ENCODE results near the gene TRDMT1.

The TRDMT1 gene

GRCh38 chr10:17128261-17128660 is 73.2 kb downstream of the TRDMT1 start:
- Histone ChIP-seq H3F3A (ENCODE audit: control insufficient read depth, insufficient read depth) (no peaks in the 10 kb centered on the region), H3K4me3 (ENCODE audit: low read length) (no peak overlapping the region), H3K27me3 (ENCODE audit: control insufficient read depth, low read length) (no peaks in the 10 kb centered on the region), H3K79me2 (ENCODE audit: control insufficient read depth, low read length) (no peaks in the 10 kb centered on the region), H3K9me2 (replicated peaks; ENCODE audit: control insufficient read depth, low read length) (no peaks in the 10 kb centered on the region), H3K27ac (ENCODE audit: low read depth, low read length) (no peak overlapping the region), H3K4me1 (ENCODE audit: control insufficient read depth, low read length) (no peaks in the 10 kb centered on the region), H4K20me1 (ENCODE audit: control insufficient read depth, insufficient read depth, low read depth, low read length) (no peaks in the 10 kb centered on the region), H3K36me3 (ENCODE audit: control insufficient read depth, low read length) (no peaks in the 10 kb centered on the region), H3K4me2 (ENCODE audit: low read length) (no peak overlapping the region), H3K9me3 (ENCODE audit: control insufficient read depth, insufficient read depth, low read length) (no peaks in the 10 kb centered on the region)
- no peak for TF ChIP-seq CTCF (IDR thresholded peaks at IDR 0.05; ENCODE audit: low read depth, low read length, poor library complexity, severe bottlenecking)
- TF ChIP-seq EZH2phosphoT487 (IDR thresholded peaks at IDR 0.05; ENCODE audit: borderline replicate concordance, low read length), result no peak

GRCh38 chr10:17126327-17126726 is 75.1 kb downstream of the TRDMT1 start:
- H3K4me1 ChIP-seq (ENCODE audit: control insufficient read depth, low read length), result no peaks in the 10 kb centered on the region
- H3K9me2 ChIP-seq (replicated peaks; ENCODE audit: control insufficient read depth, low read length), result no peaks in the 10 kb centered on the region
- no peak overlapping the region for H3K4me2 ChIP-seq (ENCODE audit: low read length)
- H3F3A ChIP-seq (ENCODE audit: control insufficient read depth, insufficient read depth), result no peaks in the 10 kb centered on the region
- no peaks in the 10 kb centered on the region for H3K36me3 ChIP-seq (ENCODE audit: control insufficient read depth, low read length)
- H3K27me3 ChIP-seq (ENCODE audit: control insufficient read depth, low read length), result no peaks in the 10 kb centered on the region
- no peaks in the 10 kb centered on the region for H3K9me3 ChIP-seq (ENCODE audit: control insufficient read depth, insufficient read depth, low read length)
- H3K4me3 ChIP-seq (ENCODE audit: low read length), result no peak overlapping the region
- H3K79me2 ChIP-seq (ENCODE audit: control insufficient read depth, low read length), result no peaks in the 10 kb centered on the region
- TF ChIP-seq EZH2phosphoT487 (IDR thresholded peaks at IDR 0.05; ENCODE audit: borderline replicate concordance, low read length) (no peak), CTCF (IDR thresholded peaks at IDR 0.05; ENCODE audit: low read depth, low read length, poor library complexity, severe bottlenecking) (no peak)
- H3K27ac ChIP-seq (ENCODE audit: low read depth, low read length), result no peak overlapping the region
- H4K20me1 ChIP-seq (ENCODE audit: control insufficient read depth, insufficient read depth, low read depth, low read length), result no peaks in the 10 kb centered on the region

- Histone ChIP-seq H3K27me3 (ENCODE audit: control insufficient read depth, low read length) (no peaks in the 10 kb centered on the region), H3K27ac (ENCODE audit: low read depth, low read length) (no peak overlapping the region), H3K4me3 (ENCODE audit: low read length) (no peak overlapping the region), H3F3A (ENCODE audit: control insufficient read depth, insufficient read depth) (no peaks in the 10 kb centered on the region), H3K4me2 (ENCODE audit: low read length) (no peak overlapping the region), H4K20me1 (ENCODE audit: control insufficient read depth, insufficient read depth, low read depth, low read length) (no peaks in the 10 kb centered on the region), H3K4me1 (ENCODE audit: control insufficient read depth, low read length) (no peaks in the 10 kb centered on the region), H3K9me2 (replicated peaks; ENCODE audit: control insufficient read depth, low read length) (no peaks in the 10 kb centered on the region), H3K9me3 (ENCODE audit: control insufficient read depth, insufficient read depth, low read length) (no peaks in the 10 kb centered on the region), H3K36me3 (ENCODE audit: control insufficient read depth, low read length) (no peaks in the 10 kb centered on the region), H3K79me2 (ENCODE audit: control insufficient read depth, low read length) (no peaks in the 10 kb centered on the region)
- TF ChIP-seq EZH2phosphoT487 (IDR thresholded peaks at IDR 0.05; ENCODE audit: borderline replicate concordance, low read length) (no peak), CTCF (IDR thresholded peaks at IDR 0.05; ENCODE audit: low read depth, low read length, poor library complexity, severe bottlenecking) (no peak)
These were observed 76.1 kb downstream of the TRDMT1 start for GRCh38 chr10:17125206-17125893.

Data from DOHH2 (cell line).